Right ventricle myocardium inferior (tissue), 1 donor: Measurements from ENCODE around the gene UBAP2. TPM values are rescaled to one million over a fixed set of nuclear protein-coding genes. Genes with fewer than 3 reads are reported as not detected.
A peak's percentile ranks its signal among the peaks of the same experiment; 100 is the strongest.
"Not testable (repeated sequence)": the region's sequence is repeated elsewhere in the genome, so short reads cannot be mapped to it uniquely, and the experiment has no call there.

Experiments used
- ATAC-seq: fragments of 200-7000 bp; cut with Tn5 transposase; one replicate; pipeline ENCODE4 v1.9.1; 2020; ENCODE audit warnings: mild to moderate bottlenecking, moderate library complexity
- DNase-seq: peaks from one replicate; pipeline ENCODE4 v3.0.0; 2021; ENCODE audit errors: missing footprints
- intact Hi-C: fragments of 100-400 bp; cut with DNase I; formaldehyde crosslinking; loops from one replicate; pipeline ENCODE4 v1.11.0; 2022
- total RNA-seq: library from RNA; stranded (reverse); fragmentation: NEBNext Ultra II Directional; extraction: Animal tissue kit (Norgen Biotek cat#: 25700); gene quantifications from one replicate; pipeline ENCODE4 v1.2.1, GENCODE V29; 2021
- donor health status: DM: no; HTN: yes; CAD: no; lungs with severe emphysema.

The UBAP2 gene
- total RNA-seq, 1 donor from 2014 or later: 28.9 TPM

GRCh38 chr9:34059954-34060353, 11.3 kb upstream of the UBAP2 start:
- ATAC-seq: no peak
- intact Hi-C loops: loop anchor here (5.0 kb wide), 1 partner anchor 133 kb away; no protein-coding TSS in a partner anchor
- DNase-seq: no peak

- ATAC-seq: no peak
- intact Hi-C loops: loop anchor here (5.0 kb wide), 1 partner anchor 132 kb away; no protein-coding TSS in a partner anchor
- no peak for DNase-seq
These were observed 10.6 kb upstream of the UBAP2 start for GRCh38 chr9:34059281-34059680.

GRCh38 chr9:34049630-34050384, 1.1 kb upstream of the UBAP2 start:
- ATAC-seq: no peak
- no peak for DNase-seq
- intact Hi-C loops: loop anchor here (1.0 to 10.0 kb wide), 4 partner anchors 25 to 235 kb away; partner anchors contain the start of genes DCAF12 and UBE2R2

- intact Hi-C loops: loop anchor here (2.0 to 10.0 kb wide), 2 partner anchors 23 to 233 kb away; partner anchors contain the start of gene UBE2R2
- ATAC-seq: peak; percentile 17
- DNase-seq: no peak
These were observed 592 bp downstream of the UBAP2 start for GRCh38 chr9:34047864-34048726.

- DNase-seq (no peak), ATAC-seq (no peak)
- intact Hi-C loops: loop anchor here (10.0 kb wide), 1 partner anchor 232 kb away; the partner anchor contains the start of gene UBE2R2
These were observed 1.8 kb downstream of the UBAP2 start for GRCh38 chr9:34046784-34047379.

GRCh38 chr9:34045903-34046302, 2.8 kb downstream of the UBAP2 start:
- DNase-seq (no peak), ATAC-seq (no peak)
- intact Hi-C loops: loop anchor here (10.0 kb wide), 1 partner anchor 231 kb away; the partner anchor contains the start of gene UBE2R2

GRCh38 chr9:34042074-34042473, 6.6 kb downstream of the UBAP2 start:
- ATAC-seq, DNase-seq: not testable (repeated sequence)
- intact Hi-C loops: loop anchor here (10.0 kb wide), 1 partner anchor 227 kb away; the partner anchor contains the start of gene UBE2R2

- DNase-seq, intact Hi-C loops, ATAC-seq: not testable (repeated sequence)
These were observed 9.8 kb downstream of the UBAP2 start for GRCh38 chr9:34038851-34039250.

- intact Hi-C loops: no loop called here
These were observed 11.1 kb downstream of the UBAP2 start for GRCh38 chr9:34037626-34038025.

GRCh38 chr9:34036625-34037024, 12.1 kb downstream of the UBAP2 start:
- ATAC-seq: no peak
- intact Hi-C loops: no loop called here
- no peak for DNase-seq

More at GRCh38 chr9:34037626-34038025, 11.1 kb downstream of the UBAP2 start:
- DNase-seq (no peak), ATAC-seq (no peak)

- no peak for DNase-seq
- intact Hi-C loops: no loop called here
- no peak for ATAC-seq
These were observed 13.0 kb downstream of the UBAP2 start for GRCh38 chr9:34035656-34036055.

GRCh38 chr9:34034698-34035065, 14.0 kb downstream of the UBAP2 start:
- intact Hi-C loops: no loop called here
- ATAC-seq (no peak), DNase-seq (no peak)

GRCh38 chr9:34032631-34033030, 16.1 kb downstream of the UBAP2 start:
- no peak for ATAC-seq
- intact Hi-C loops: no loop called here
- no peak for DNase-seq

GRCh38 chr9:34027845-34028574, 20.7 kb downstream of the UBAP2 start:
- peak; percentile 35 for ATAC-seq
- intact Hi-C loops: no loop called here
- DNase-seq: no peak

GRCh38 chr9:34025811-34026210, 22.9 kb downstream of the UBAP2 start:
- intact Hi-C loops: loop anchor here (2.0 kb wide), 1 partner anchor 23 kb away; the partner anchor contains the start of gene UBAP2
- ATAC-seq (no peak), DNase-seq (no peak)

GRCh38 chr9:34025062-34025461, 23.6 kb downstream of the UBAP2 start:
- no peak for DNase-seq
- ATAC-seq: peak; percentile 87
- intact Hi-C loops: loop anchor here (2.0 kb wide), 1 partner anchor 24 kb away; the partner anchor contains the start of gene UBAP2

GRCh38 chr9:34024476-34024875, 24.2 kb downstream of the UBAP2 start:
- ATAC-seq, DNase-seq: not testable (repeated sequence)
- intact Hi-C loops: loop anchor here (2.0 kb wide), 1 partner anchor 24 kb away; the partner anchor contains the start of gene UBAP2

GRCh38 chr9:34016149-34016548, 32.5 kb downstream of the UBAP2 start:
- intact Hi-C loops: no loop called here
- no peak for DNase-seq
- ATAC-seq: no peak
